GM08714 (cell line): Measurements from ENCODE around the gene NUP35.

Source experiments
- H3K4me3 ChIP-seq: fragments of 200-500 bp; sonication (Bioruptor generic); 2 replicates; pipeline ENCODE4 v1.5.1; 2014; ENCODE audit warnings: mild to moderate bottlenecking, low read length, inconsistent platforms
- ZNF274 ChIP-seq: IDR thresholded peaks from 2 replicates; pipeline ENCODE4 v1.6.1; 2012; ENCODE audit warnings: mild to moderate bottlenecking, low read depth, low read length

The NUP35 gene

GRCh38 chr2:183124222-183124956 is at the start of gene NUP35:
NUP35 (plus strand) TSS chr2:183124443; CDS start chr2:183124458, 15 bp downstream.
- no peak for TF ChIP-seq ZNF274
- H3K4me3 ChIP-seq, result peak within 1 kb of the TSS; percentile 57

- no peak for TF ChIP-seq ZNF274
Measured at GRCh38 chr2:183078163-183078463, 46.1 kb upstream of the NUP35 start.

GRCh38 chr2:183078464-183079138 is 45.6 kb upstream of the NUP35 start, which contains the start of gene DUSP19:
DUSP19 (plus strand) TSS chr2:183078747; CDS start chr2:183078934, 187 bp downstream.
- H3K4me3 ChIP-seq, result peak within 1 kb of the TSS; percentile 97
- no peak for TF ChIP-seq ZNF274

More at GRCh38 chr2:183078163-183078463, 46.1 kb upstream of the NUP35 start:
- H3K4me3 ChIP-seq, result peak overlapping the region; percentile 97

- peak overlapping the region; percentile 97 for H3K4me3 ChIP-seq
- no peak for TF ChIP-seq ZNF274
Measured at GRCh38 chr2:183079139-183079775, 45.0 kb upstream of the NUP35 start.

GRCh38 chr2:183081911-183082310 is 42.3 kb upstream of the NUP35 start:
- TF ChIP-seq ZNF274, result no peak
- no peak overlapping the region for H3K4me3 ChIP-seq

GRCh38 chr2:183088061-183088460 is 36.2 kb upstream of the NUP35 start:
- TF ChIP-seq ZNF274, result no peak
- H3K4me3 ChIP-seq, result no peak overlapping the region

- no peak overlapping the region; the same call in 1 of the 2 replicates for H3K4me3 ChIP-seq
Measured at GRCh38 chr2:183089192-183089851, 34.9 kb upstream of the NUP35 start.

GRCh38 chr2:183091318-183091953 is 32.8 kb upstream of the NUP35 start:
- no peak for TF ChIP-seq ZNF274
- no peak overlapping the region for H3K4me3 ChIP-seq

More at GRCh38 chr2:183089192-183089851, 34.9 kb upstream of the NUP35 start:
- TF ChIP-seq ZNF274, result no peak

GRCh38 chr2:183091954-183092345 is 32.3 kb upstream of the NUP35 start:
- no peak overlapping the region for H3K4me3 ChIP-seq
- no peak for TF ChIP-seq ZNF274

- no peak overlapping the region for H3K4me3 ChIP-seq
- TF ChIP-seq ZNF274, result no peak
Measured at GRCh38 chr2:183093857-183094657, 30.2 kb upstream of the NUP35 start.

GRCh38 chr2:183105402-183106134 is 18.7 kb upstream of the NUP35 start:
- no peak overlapping the region for H3K4me3 ChIP-seq
- TF ChIP-seq ZNF274, result no peak

GRCh38 chr2:183112577-183112976 is 11.7 kb upstream of the NUP35 start:
- TF ChIP-seq ZNF274, result no peak
- no peak overlapping the region for H3K4me3 ChIP-seq
